22Rv1 (cell line): ENCODE results near the gene SYT9.

ENCODE experiments used
- ZFX ChIP-seq: fragments of 450-650 bp; IDR thresholded peaks from 2 replicates; pipeline ENCODE4 v1.6.1; 2017; ENCODE audit warnings: antibody characterized with exemption, borderline replicate concordance
- TF ChIP-seq, protein P1 (sequence below): fragments of 450-650 bp; IDR thresholded peaks from 2 replicates; pipeline ENCODE4 v1.5.1; 2017; ENCODE audit warnings: mild to moderate bottlenecking

DNA sequence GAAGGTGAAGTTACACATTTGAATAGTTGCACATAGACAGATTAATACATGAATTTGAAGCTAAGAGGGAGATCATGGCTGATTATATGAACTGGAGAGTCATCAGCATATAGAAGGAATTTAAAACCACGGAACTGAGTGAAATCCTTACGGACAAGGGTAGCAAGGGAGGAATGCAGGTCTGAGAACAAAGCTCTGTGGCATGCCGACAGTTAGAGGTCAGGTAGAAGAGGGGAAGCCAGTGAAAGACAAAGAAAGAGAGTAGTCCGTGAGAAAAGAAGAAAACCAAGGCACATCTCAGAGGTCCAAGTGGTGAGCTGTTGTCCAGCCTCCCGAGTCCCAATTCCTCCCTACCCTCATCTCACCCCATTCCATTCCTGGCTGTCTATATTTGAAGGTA, 11.8 kb upstream of the SYT9 start:
- TF ChIP-seq, protein P1, sequence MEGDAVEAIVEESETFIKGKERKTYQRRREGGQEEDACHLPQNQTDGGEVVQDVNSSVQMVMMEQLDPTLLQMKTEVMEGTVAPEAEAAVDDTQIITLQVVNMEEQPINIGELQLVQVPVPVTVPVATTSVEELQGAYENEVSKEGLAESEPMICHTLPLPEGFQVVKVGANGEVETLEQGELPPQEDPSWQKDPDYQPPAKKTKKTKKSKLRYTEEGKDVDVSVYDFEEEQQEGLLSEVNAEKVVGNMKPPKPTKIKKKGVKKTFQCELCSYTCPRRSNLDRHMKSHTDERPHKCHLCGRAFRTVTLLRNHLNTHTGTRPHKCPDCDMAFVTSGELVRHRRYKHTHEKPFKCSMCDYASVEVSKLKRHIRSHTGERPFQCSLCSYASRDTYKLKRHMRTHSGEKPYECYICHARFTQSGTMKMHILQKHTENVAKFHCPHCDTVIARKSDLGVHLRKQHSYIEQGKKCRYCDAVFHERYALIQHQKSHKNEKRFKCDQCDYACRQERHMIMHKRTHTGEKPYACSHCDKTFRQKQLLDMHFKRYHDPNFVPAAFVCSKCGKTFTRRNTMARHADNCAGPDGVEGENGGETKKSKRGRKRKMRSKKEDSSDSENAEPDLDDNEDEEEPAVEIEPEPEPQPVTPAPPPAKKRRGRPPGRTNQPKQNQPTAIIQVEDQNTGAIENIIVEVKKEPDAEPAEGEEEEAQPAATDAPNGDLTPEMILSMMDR = no peak
- no peak for TF ChIP-seq ZFX
